AG20443 (cell line): ENCODE measurements around the gene CHN2.

Experiments used
- DNase-seq: peaks from one replicate; pipeline ENCODE4 v3.0.0; 2012; ENCODE audit warnings: low spot score, mixed read lengths

Gene CHN2

GRCh38 chr7:29364661-29365060 lies 170.1 kb downstream of the CHN2 start:
- DNase-seq: no peak

- DNase-seq: no peak
Observed at GRCh38 chr7:29365423-29365822, 170.8 kb downstream of the CHN2 start.

GRCh38 chr7:29367784-29368183 lies 173.2 kb downstream of the CHN2 start:
- DNase-seq: no peak

GRCh38 chr7:29369909-29370488 lies 175.4 kb downstream of the CHN2 start:
- no peak for DNase-seq

GRCh38 chr7:29370531-29371314 lies 176.1 kb downstream of the CHN2 start:
- no peak for DNase-seq

GRCh38 chr7:29371472-29371871 lies 176.9 kb downstream of the CHN2 start:
- DNase-seq: no peak

- DNase-seq: no peak
Observed at GRCh38 chr7:29372351-29373090, 177.9 kb downstream of the CHN2 start.

GRCh38 chr7:29375641-29376562 lies 181.3 kb downstream of the CHN2 start:
- no peak for DNase-seq

GRCh38 chr7:29377718-29378117 lies 183.1 kb downstream of the CHN2 start:
- DNase-seq: no peak

- no peak for DNase-seq
Observed at GRCh38 chr7:29379551-29379950, 185.0 kb downstream of the CHN2 start.

- DNase-seq: no peak
Observed at GRCh38 chr7:29381206-29382094, 186.9 kb downstream of the CHN2 start.

- no peak for DNase-seq
Observed at GRCh38 chr7:29384277-29384676, 189.7 kb downstream of the CHN2 start.

GRCh38 chr7:29385214-29385814 lies 190.7 kb downstream of the CHN2 start:
- no peak for DNase-seq

GRCh38 chr7:29386196-29386765 lies 191.7 kb downstream of the CHN2 start:
- DNase-seq: no peak

- DNase-seq: no peak
Observed at GRCh38 chr7:29391262-29391661, 196.7 kb downstream of the CHN2 start.

- DNase-seq: no peak
Observed at GRCh38 chr7:29394321-29394720, 199.7 kb downstream of the CHN2 start.

- no peak for DNase-seq
Observed at GRCh38 chr7:29396563-29396962, 202.0 kb downstream of the CHN2 start.

- DNase-seq: no peak
Observed at GRCh38 chr7:29397398-29397797, 202.8 kb downstream of the CHN2 start.

- no peak for DNase-seq
Observed at GRCh38 chr7:29398011-29398410, 203.4 kb downstream of the CHN2 start.

GRCh38 chr7:29400437-29400836 lies 205.9 kb downstream of the CHN2 start:
- DNase-seq: no peak
